OCI-LY1 (cell line): ENCODE measurements around the gene KDM4B.

Experiments
- EZH2 ChIP-seq: fragments of 200-600 bp; sonication (generic), shearing (Covaris generic); IDR thresholded peaks from 2 replicates; pipeline ENCODE4 v1.8.0; 2017; ENCODE audit warnings: borderline replicate concordance, mixed run types, mild to moderate bottlenecking, antibody characterized with exemption, low read length, moderate library complexity, mixed read lengths
- TF ChIP-seq, protein P1 (sequence below): fragments of 200-600 bp; sonication (generic), shearing (Covaris generic); IDR thresholded peaks from 2 replicates; pipeline ENCODE4 v1.5.1; 2017; ENCODE audit warnings: mild to moderate bottlenecking, antibody characterized with exemption, low read length, moderate library complexity, mixed read lengths

DNA sequence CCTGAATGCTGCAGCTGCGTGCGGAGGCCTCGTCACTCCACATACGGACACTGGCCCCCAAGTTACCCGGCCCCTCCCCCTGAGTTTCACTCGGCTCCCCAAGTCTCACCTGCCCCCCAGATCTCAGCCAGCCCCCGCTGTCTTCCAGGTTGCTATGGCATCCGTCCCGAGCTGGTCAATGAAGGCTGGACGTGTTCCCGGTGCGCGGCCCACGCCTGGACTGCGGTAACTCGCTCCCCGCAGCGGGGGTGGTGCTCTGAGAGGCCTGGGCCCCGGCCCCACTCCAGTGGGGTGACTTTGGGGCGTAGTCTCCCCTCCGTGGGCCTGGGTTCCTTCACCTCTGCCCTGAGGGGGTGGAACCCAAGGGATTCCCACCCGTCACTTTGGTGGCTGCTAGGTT, 168.2 kb downstream of the KDM4B start:
- TF ChIP-seq, protein P1, sequence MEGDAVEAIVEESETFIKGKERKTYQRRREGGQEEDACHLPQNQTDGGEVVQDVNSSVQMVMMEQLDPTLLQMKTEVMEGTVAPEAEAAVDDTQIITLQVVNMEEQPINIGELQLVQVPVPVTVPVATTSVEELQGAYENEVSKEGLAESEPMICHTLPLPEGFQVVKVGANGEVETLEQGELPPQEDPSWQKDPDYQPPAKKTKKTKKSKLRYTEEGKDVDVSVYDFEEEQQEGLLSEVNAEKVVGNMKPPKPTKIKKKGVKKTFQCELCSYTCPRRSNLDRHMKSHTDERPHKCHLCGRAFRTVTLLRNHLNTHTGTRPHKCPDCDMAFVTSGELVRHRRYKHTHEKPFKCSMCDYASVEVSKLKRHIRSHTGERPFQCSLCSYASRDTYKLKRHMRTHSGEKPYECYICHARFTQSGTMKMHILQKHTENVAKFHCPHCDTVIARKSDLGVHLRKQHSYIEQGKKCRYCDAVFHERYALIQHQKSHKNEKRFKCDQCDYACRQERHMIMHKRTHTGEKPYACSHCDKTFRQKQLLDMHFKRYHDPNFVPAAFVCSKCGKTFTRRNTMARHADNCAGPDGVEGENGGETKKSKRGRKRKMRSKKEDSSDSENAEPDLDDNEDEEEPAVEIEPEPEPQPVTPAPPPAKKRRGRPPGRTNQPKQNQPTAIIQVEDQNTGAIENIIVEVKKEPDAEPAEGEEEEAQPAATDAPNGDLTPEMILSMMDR: no peak
- no peak for TF ChIP-seq EZH2
